A549 (cell line): ENCODE measurements around the gene MMP26. TPM values are rescaled to one million over a fixed set of nuclear protein-coding genes. Genes with fewer than 3 reads are reported as not detected.

Experiments
- ATAC-seq, 2 experiments: fragments of 200-7000 bp in 1 of 2; fragments of >200 bp in 1 of 2; cut with Nextera tagmentation in 1 of 2; cut with Tn5 transposase in 1 of 2; 3 replicates each; pipeline versions ENCODE4 v1.8.0 to v1.9.1; 2018 to 2020; ENCODE audit warnings: mild to moderate bottlenecking in 1 of 2, moderate library complexity in 1 of 2
- CTCF ChIA-PET: fragments of 300-600 bp; sonication (Branson Sonifier 250); formaldehyde crosslinking; extraction: SDS; loops from one replicate; lab custom pipeline; 2021; ENCODE audit warnings: antibody characterized with exemption, inconsistent platforms; lab: Yijun Ruan, JAX
- POLR2A ChIA-PET: fragments of 350-600 bp; formaldehyde crosslinking; extraction: SDS; loops from one replicate; lab custom pipeline; 2021; ENCODE audit warnings: antibody characterized with exemption, inconsistent platforms; lab: Yijun Ruan, JAX
- DNase-seq, 2 experiments: peaks; one replicate each; pipeline versions ENCODE4 v3.0.0 to v3.0.0-alpha.2; 2011 to 2016; ENCODE audit warnings: low read depth in 1 of 2, low spot score in 1 of 2
- FAIRE-seq: peaks from 2 replicates; lab custom pipeline; 2011; peaks lifted over from hg19 to GRCh38; lab: Jason Lieb, UNC
- H3K27ac ChIP-seq, 2 experiments: fragments of >200 bp; sonication (Bioruptor Twin); formaldehyde crosslinking; 3 replicates each; pipeline ENCODE4 v1.5.1; 2016 to 2017
- H3K4me1 ChIP-seq: fragments of >200 bp; sonication (Bioruptor Twin); formaldehyde crosslinking; 3 replicates; pipeline ENCODE4 v1.6.1; 2016
- H3K4me2 ChIP-seq: fragments of >200 bp; sonication (Bioruptor Twin); formaldehyde crosslinking; 3 replicates; pipeline ENCODE4 v1.6.1; 2016
- H3K4me3 ChIP-seq: fragments of >200 bp; sonication (Bioruptor Twin); formaldehyde crosslinking; 3 replicates; pipeline ENCODE4 v1.5.1; 2016
- H3K9me3 ChIP-seq: fragments of >200 bp; sonication (Bioruptor Twin); formaldehyde crosslinking; 3 replicates; pipeline ENCODE4 v1.6.1; 2016
- BCL3 ChIP-seq: fragments of >200 bp; sonication (Bioruptor Twin); formaldehyde crosslinking; IDR thresholded peaks from 3 replicates; pipeline ENCODE4 v1.6.1; 2016
- CBX2 ChIP-seq: fragments of 200-600 bp; sonication (generic); IDR thresholded peaks from 2 replicates; pipeline ENCODE4 v1.6.1; 2016; ENCODE audit warnings: low read depth, mild to moderate bottlenecking, borderline replicate concordance
- CBX8 ChIP-seq: fragments of 200-600 bp; sonication (generic); IDR thresholded peaks from 2 replicates; pipeline ENCODE4 v1.6.1; 2016
- CEBPB ChIP-seq, 2 experiments: fragments of >200 bp in 1 of 2; sonication (Bioruptor Twin) in 1 of 2; formaldehyde crosslinking in 1 of 2; IDR thresholded peaks; 2 replicates each; pipeline ENCODE4 v1.6.1; 2012 to 2016
- CTCF ChIP-seq: fragments of >200 bp; sonication (Bioruptor Twin); formaldehyde crosslinking; IDR thresholded peaks from 3 replicates; pipeline ENCODE4 v1.5.1; 2016
- EHMT2 ChIP-seq: fragments of 200-600 bp; sonication (generic); IDR thresholded peaks from 2 replicates; pipeline ENCODE4 v1.6.1; 2016; ENCODE audit warnings: antibody characterized with exemption, low read depth, mild to moderate bottlenecking, moderate library complexity
- ESRRA ChIP-seq: fragments of 150-350 bp; IDR thresholded peaks from 2 replicates; pipeline ENCODE4 v1.6.1; 2014; ENCODE audit warnings: mild to moderate bottlenecking, low read length, borderline replicate concordance
- FOSL2 ChIP-seq, 2 experiments: fragments of 450-650 bp in 1 of 2; fragments of >200 bp in 1 of 2; sonication (Bioruptor Twin) in 1 of 2; formaldehyde crosslinking; IDR thresholded peaks; 2 replicates each; pipeline versions ENCODE4 v1.5.0 to v1.6.1; 2016 to 2020; ENCODE audit warnings: mild to moderate bottlenecking in 1 of 2, moderate library complexity in 1 of 2
- HES2 ChIP-seq: fragments of >200 bp; sonication (Bioruptor Twin); formaldehyde crosslinking; IDR thresholded peaks from 2 replicates; pipeline ENCODE4 v1.6.1; 2016
- HOXA7 ChIP-seq: fragments of 250-450 bp; sonication (Bioruptor Pico); IDR thresholded peaks from 2 replicates; pipeline ENCODE4 v1.5.0; 2020; ENCODE audit warnings: mild to moderate bottlenecking, moderate library complexity
- HOXB13 ChIP-seq: fragments of 250-450 bp; sonication (Bioruptor Pico); IDR thresholded peaks from 2 replicates; pipeline ENCODE4 v1.5.0; 2020; ENCODE audit warnings: low read depth, mild to moderate bottlenecking, moderate library complexity
- JUN ChIP-seq, 2 experiments: fragments of >200 bp; sonication (Bioruptor Twin); formaldehyde crosslinking; IDR thresholded peaks; 2 replicates in 1 of 2; 3 replicates in 1 of 2; pipeline ENCODE4 v1.6.1; 2016 to 2017
- JUNB ChIP-seq: fragments of >200 bp; sonication (Bioruptor Twin); formaldehyde crosslinking; IDR thresholded peaks from 2 replicates; pipeline ENCODE4 v1.6.1; 2016
- KDM1A ChIP-seq: fragments of 200-600 bp; sonication (generic); IDR thresholded peaks from 2 replicates; pipeline ENCODE4 v1.6.1; 2016; ENCODE audit warnings: low read depth, mild to moderate bottlenecking
- KDM5A ChIP-seq: fragments of 200-600 bp; sonication (generic); IDR thresholded peaks from 2 replicates; pipeline ENCODE4 v1.6.1; 2016; ENCODE audit warnings: antibody characterized with exemption, mild to moderate bottlenecking
- NPAS2 ChIP-seq: fragments of 250-450 bp; sonication (Bioruptor Pico); IDR thresholded peaks from 2 replicates; pipeline ENCODE4 v1.8.0; 2022; ENCODE audit warnings: mild to moderate bottlenecking, moderate library complexity, borderline replicate concordance
- NR3C1 ChIP-seq: fragments of >200 bp; sonication (Bioruptor Twin); formaldehyde crosslinking; IDR thresholded peaks from 3 replicates; pipeline ENCODE4 v1.6.1; 2017
- PBX3 ChIP-seq: IDR thresholded peaks from 2 replicates; pipeline ENCODE4 v1.6.1; 2012
- PHF8 ChIP-seq: fragments of 200-600 bp; sonication (generic); IDR thresholded peaks from 2 replicates; pipeline ENCODE4 v1.6.1; 2016; ENCODE audit warnings: low read depth, mild to moderate bottlenecking, antibody characterized with exemption, moderate library complexity, borderline replicate concordance
- POLR2AphosphoS2 ChIP-seq: conservative IDR thresholded peaks from 2 replicates; pipeline ENCODE4 v1.6.1; 2012; ENCODE audit warnings: low read length, improper control_type of control experiment, inconsistent platforms
- RCOR1 ChIP-seq: fragments of 150-350 bp; IDR thresholded peaks from 2 replicates; pipeline ENCODE4 v1.6.1; 2014; ENCODE audit warnings: antibody characterized with exemption, low read length, low read depth
- SREBF2 ChIP-seq: fragments of 450-650 bp; IDR thresholded peaks from 2 replicates; pipeline ENCODE4 v1.6.1; 2014; ENCODE audit warnings: mild to moderate bottlenecking, moderate library complexity
- TP53 ChIP-seq: fragments of 250-450 bp; sonication (Bioruptor Pico); IDR thresholded peaks from 2 replicates; pipeline ENCODE4 v1.5.0; 2021; ENCODE audit warnings: mild to moderate bottlenecking, moderate library complexity
- ZC3H11A ChIP-seq: fragments of 450-650 bp; IDR thresholded peaks from 2 replicates; pipeline ENCODE4 v1.6.1; 2014; ENCODE audit warnings: antibody characterized with exemption, mild to moderate bottlenecking
- ZFP36 ChIP-seq: fragments of 450-650 bp; IDR thresholded peaks from 2 replicates; pipeline ENCODE4 v1.6.1; 2014; ENCODE audit warnings: borderline replicate concordance; ENCODE audit not compliant: partially characterized antibody
- ZNF302 ChIP-seq: fragments of 250-450 bp; sonication (Bioruptor Pico); IDR thresholded peaks from 2 replicates; pipeline ENCODE4 v1.9.0; 2021; ENCODE audit warnings: inconsistent platforms, mild to moderate bottlenecking, moderate library complexity
- ZSCAN20 ChIP-seq: fragments of 250-450 bp; sonication (Bioruptor Pico); IDR thresholded peaks from 2 replicates; pipeline ENCODE4 v1.8.0; 2022; ENCODE audit warnings: mild to moderate bottlenecking, moderate library complexity
- WGBS: methylation state at CpG from one replicate; pipeline ENCODE4 v1.1.6; 2017; ENCODE audit errors: missing lambda C conversion rate; 5-methylcytosine and 5-hydroxymethylcytosine counted together
- polyA plus RNA-seq, 4 experiments: library from polyadenylated mRNA; depleted of rRNA in 3 of 4; stranded (reverse); fragments of >200 nt; fragmentation: RNase III in 1 of 4; extraction: RNeasy Plus Mini Kit Qiagen cat#74134 plus additional on column Dnase treatment in 1 of 4; gene quantifications; 2 replicates in 3 of 4; 3 replicates in 1 of 4; pipeline ENCODE4 v1.2.3, GENCODE V29; 2011 to 2017

The MMP26 gene
- polyA plus RNA-seq, 2 of the 4 experiments (the other 2 are of a cell fraction) = not detected

- no peak for ATAC-seq
- no peak overlapping the region for H3K4me3 ChIP-seq
- no peak overlapping the region for H3K4me2 ChIP-seq
- H3K4me1 ChIP-seq = no peaks in the 10 kb centered on the region; the same call in 2 of the 3 replicates
- POLR2A ChIA-PET = interaction anchor here (0.7 kb wide), 1 partner anchor 343 kb away, joined by 3 read pairs; a partner anchor contains a TSS
- CTCF ChIA-PET = no interaction called here
- WGBS = 8% methylated on average over 3 of the region's 3 CpGs
- no peak overlapping the region for H3K27ac ChIP-seq
- TF ChIP-seq ZFP36 = no peak
- no peak for TF ChIP-seq JUNB
- TF ChIP-seq KDM1A = no peak
- TF ChIP-seq PHF8 = no peak
- no peak for TF ChIP-seq TP53 (CRISPR knock-in tag)
- no peak for TF ChIP-seq HOXB13
- TF ChIP-seq, all 56 proteins: peak for 0
- no peak for FAIRE-seq
- H3K9me3 ChIP-seq = no peaks in the 10 kb centered on the region
- no peak for DNase-seq
Measured at GRCh38 chr11:4672470-4672869, 32.1 kb upstream of the MMP26 start.

GRCh38 chr11:4673781-4674180 lies 30.8 kb upstream of the MMP26 start:
- FAIRE-seq = no peak
- TF ChIP-seq CBX8 = no peak
- no peak for TF ChIP-seq CBX2
- TF ChIP-seq ZNF302 = no peak
- no peak for TF ChIP-seq PHF8
- no peak for TF ChIP-seq ZFP36
- no peak for TF ChIP-seq CTCF
- TF ChIP-seq JUN (IDR thresholded peaks at IDR 0.05) = no peak
- TF ChIP-seq RCOR1 = no peak
- DNase-seq = no peak
- 34% methylated on average over 2 of the region's 2 CpGs for WGBS
- ATAC-seq = no peak
- no peaks in the 10 kb centered on the region for H3K9me3 ChIP-seq
- no peak overlapping the region for H3K4me2 ChIP-seq
- no peaks in the 10 kb centered on the region; the same call in 2 of the 3 replicates for H3K4me1 ChIP-seq
- CTCF ChIA-PET = no interaction called here
- H3K27ac ChIP-seq = no peak overlapping the region
- POLR2A ChIA-PET = no interaction called here
- H3K4me3 ChIP-seq = no peak overlapping the region

- ATAC-seq (no peak), FAIRE-seq (no peak)
- POLR2A ChIA-PET = no interaction called here
Measured at GRCh38 chr11:4677948-4678347, 26.6 kb upstream of the MMP26 start.

More at GRCh38 chr11:4677948-4678347, 26.6 kb upstream of the MMP26 start:
- H3K4me1 ChIP-seq = no peaks in the 10 kb centered on the region; the same call in 2 of the 3 replicates
- no peak overlapping the region for H3K4me3 ChIP-seq
- H3K9me3 ChIP-seq = no peaks in the 10 kb centered on the region
- H3K27ac ChIP-seq = no peak overlapping the region
- H3K4me2 ChIP-seq = no peak overlapping the region
- CTCF ChIA-PET = interaction anchor here (1.1 kb wide), 1 partner anchor 41 kb away, joined by 3 read pairs; no protein-coding TSS in a partner anchor
- TF ChIP-seq ZC3H11A = no peak
- no peak for TF ChIP-seq FOSL2 (IDR thresholded peaks at IDR 0.05)
- TF ChIP-seq FOSL2 (CRISPR knock-in tag; IDR thresholded peaks at IDR 0.05) = no peak
- TF ChIP-seq POLR2AphosphoS2 = no peak
- TF ChIP-seq ZSCAN20 = no peak
- no peak for TF ChIP-seq CEBPB (IDR thresholded peaks at IDR 0.05)
- TF ChIP-seq NR3C1 = no peak
- TF ChIP-seq CTCF = no peak
- no peak for TF ChIP-seq ESRRA
- no peak for TF ChIP-seq ZNF302
- no peak for TF ChIP-seq SREBF2
- TF ChIP-seq CBX2 = no peak
- TF ChIP-seq JUN (IDR thresholded peaks at IDR 0.05) = no peak
- no peak for TF ChIP-seq NPAS2 (CRISPR knock-in tag)
- no peak for TF ChIP-seq HOXA7
- TF ChIP-seq HES2 = no peak
- TF ChIP-seq BCL3 = no peak
- TF ChIP-seq KDM5A = no peak
- TF ChIP-seq EHMT2 = no peak
- TF ChIP-seq PBX3 = no peak
- WGBS = 7% methylated on average over 2 of the region's 2 CpGs
- DNase-seq = no peak
